ENCODE data around the gene HAAO.

- no peak for TF ChIP-seq CTCF (conservative IDR thresholded peaks at IDR 0.05; ENCODE audit: low read depth, low read length)
- TF ChIP-seq EZH2 (IDR thresholded peaks at IDR 0.05; ENCODE audit: low read length, unreplicated experiment) = no peak
These were observed 248 bp downstream of the HAAO start for GRCh38 chr2:42792087-42792582.
